H7 (cell line): Measurements from ENCODE around the gene QRICH2. TPM values are rescaled to one million over a fixed set of nuclear protein-coding genes. Genes with fewer than 3 reads are reported as not detected.
"Not testable (repeated sequence)": the region's sequence is repeated elsewhere in the genome, so short reads cannot be mapped to it uniquely, and the experiment has no call there.

Experiments
- DNase-seq: peaks from one replicate; pipeline ENCODE4 v3.0.0; 2012
- H3K27me3 ChIP-seq: 2 replicates; pipeline ENCODE4 v1.6.0; 2011; ENCODE audit warnings: mild to moderate bottlenecking, low read length; ENCODE audit not compliant: control insufficient read depth, insufficient read depth
- H3K36me3 ChIP-seq: replicated peaks from 2 replicates; pipeline ENCODE4 v1.5.1; 2011; ENCODE audit warnings: low read length; ENCODE audit not compliant: control insufficient read depth, insufficient read depth
- H3K4me3 ChIP-seq: 2 replicates; pipeline ENCODE4 v1.5.1; 2011; ENCODE audit warnings: low read depth, mild to moderate bottlenecking, control low read depth, low read length, moderate library complexity; ENCODE audit not compliant: insufficient read depth
- total RNA-seq: library from RNA; depleted of rRNA; stranded (reverse); fragments of >200 nt; shearing (Covaris generic); gene quantifications from 2 replicates; pipeline ENCODE4 v1.2.3, GENCODE V29; 2014; rRNA removed

QRICH2 gene
- total RNA-seq, 1 experiment from 2014 or later = 1.1 TPM

GRCh38 chr17:76225373-76226086, 82.5 kb downstream of the QRICH2 start:
- H3K36me3 ChIP-seq, H3K4me3 ChIP-seq, DNase-seq, H3K27me3 ChIP-seq: not testable (repeated sequence)

Other genes starting within 250 kb of the QRICH2 start
- 31.4 and 33.4 TPM in 2 replicates for gene SRP68, start 235.8 kb downstream of the QRICH2 start, total RNA-seq
- 1.8 and 2.0 TPM in 2 replicates for gene GALR2, start 233.5 kb downstream of the QRICH2 start, total RNA-seq
- gene ZACN, start 229.1 kb downstream of the QRICH2 start, total RNA-seq = 0.48 and 0.59 TPM in 2 replicates
- 80.3 and 87.7 TPM in 2 replicates for gene EXOC7, start 204.5 kb downstream of the QRICH2 start, total RNA-seq
- 2.0 and 3.3 TPM in 2 replicates for gene FOXJ1, start 167.0 kb downstream of the QRICH2 start, total RNA-seq
- 4.2 and 5.6 TPM in 2 replicates for gene RNF157, start 67.8 kb downstream of the QRICH2 start, total RNA-seq
- 21.3 and 24.8 TPM in 2 replicates for gene UBALD2, start 42.9 kb downstream of the QRICH2 start, total RNA-seq
- gene PRPSAP1, start 45.6 kb upstream of the QRICH2 start, total RNA-seq = 51.9 and 56.8 TPM in 2 replicates
- 1.9 and 4.8 TPM in 2 replicates for gene SPHK1, start 76.3 kb upstream of the QRICH2 start, total RNA-seq
- gene UBE2O, start 144.9 kb upstream of the QRICH2 start, total RNA-seq = 52.2 and 58.7 TPM in 2 replicates
- gene AANAT, start 159.3 kb upstream of the QRICH2 start, total RNA-seq = 0.17 TPM in 1 of 2 replicates, not detected in the other
- 23.0 and 34.3 TPM in 2 replicates for gene RHBDF2, start 193.1 kb upstream of the QRICH2 start, total RNA-seq
- gene CYGB, start 229.4 kb upstream of the QRICH2 start, total RNA-seq = 1.4 and 3.5 TPM in 2 replicates
- gene PRCD, start 231.8 kb upstream of the QRICH2 start, total RNA-seq = 0.70 and 0.83 TPM in 2 replicates